ENCODE data around the gene CNIH3.

DNA sequence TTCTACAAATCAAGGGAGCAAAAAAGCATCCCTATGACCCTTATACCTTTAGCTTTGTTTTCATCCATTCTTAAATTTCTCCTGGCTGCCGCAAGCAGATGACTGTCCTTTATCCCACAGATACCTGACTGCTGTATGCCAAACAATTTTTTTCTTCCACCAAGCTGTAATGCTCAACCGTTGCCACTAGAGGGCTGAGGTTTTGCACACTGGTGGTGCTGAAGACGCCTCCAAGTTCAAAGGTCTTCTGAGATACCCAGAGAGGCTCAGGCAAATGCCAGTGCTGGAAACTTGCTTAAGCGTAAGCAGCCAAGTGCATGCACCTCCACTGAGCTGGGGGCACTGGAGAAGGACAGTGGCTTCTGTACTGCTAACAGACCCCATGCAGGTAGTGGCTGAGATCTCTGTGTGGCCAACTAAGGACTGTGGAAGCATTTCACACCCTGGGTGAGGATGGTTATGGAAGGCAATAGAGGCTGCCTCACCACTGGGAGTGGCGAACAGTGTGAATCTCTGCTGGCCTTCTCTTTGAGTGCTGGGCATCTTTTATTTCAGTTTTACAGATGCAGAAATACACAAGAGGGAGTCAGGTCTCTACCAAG lies 28.5 kb downstream of the CNIH3 start:
- TF ChIP-seq POLR2A (IDR thresholded peaks at IDR 0.05; ENCODE audit: borderline replicate concordance, extremely low read depth, insufficient read depth, insufficient read length) (no peak), EZH2phosphoT487 (IDR thresholded peaks at IDR 0.05; ENCODE audit: borderline replicate concordance) (no peak), RAD21 (IDR thresholded peaks at IDR 0.05; ENCODE audit: low read depth) (peak; percentile 76)
- TF ChIP-seq, protein P1, sequence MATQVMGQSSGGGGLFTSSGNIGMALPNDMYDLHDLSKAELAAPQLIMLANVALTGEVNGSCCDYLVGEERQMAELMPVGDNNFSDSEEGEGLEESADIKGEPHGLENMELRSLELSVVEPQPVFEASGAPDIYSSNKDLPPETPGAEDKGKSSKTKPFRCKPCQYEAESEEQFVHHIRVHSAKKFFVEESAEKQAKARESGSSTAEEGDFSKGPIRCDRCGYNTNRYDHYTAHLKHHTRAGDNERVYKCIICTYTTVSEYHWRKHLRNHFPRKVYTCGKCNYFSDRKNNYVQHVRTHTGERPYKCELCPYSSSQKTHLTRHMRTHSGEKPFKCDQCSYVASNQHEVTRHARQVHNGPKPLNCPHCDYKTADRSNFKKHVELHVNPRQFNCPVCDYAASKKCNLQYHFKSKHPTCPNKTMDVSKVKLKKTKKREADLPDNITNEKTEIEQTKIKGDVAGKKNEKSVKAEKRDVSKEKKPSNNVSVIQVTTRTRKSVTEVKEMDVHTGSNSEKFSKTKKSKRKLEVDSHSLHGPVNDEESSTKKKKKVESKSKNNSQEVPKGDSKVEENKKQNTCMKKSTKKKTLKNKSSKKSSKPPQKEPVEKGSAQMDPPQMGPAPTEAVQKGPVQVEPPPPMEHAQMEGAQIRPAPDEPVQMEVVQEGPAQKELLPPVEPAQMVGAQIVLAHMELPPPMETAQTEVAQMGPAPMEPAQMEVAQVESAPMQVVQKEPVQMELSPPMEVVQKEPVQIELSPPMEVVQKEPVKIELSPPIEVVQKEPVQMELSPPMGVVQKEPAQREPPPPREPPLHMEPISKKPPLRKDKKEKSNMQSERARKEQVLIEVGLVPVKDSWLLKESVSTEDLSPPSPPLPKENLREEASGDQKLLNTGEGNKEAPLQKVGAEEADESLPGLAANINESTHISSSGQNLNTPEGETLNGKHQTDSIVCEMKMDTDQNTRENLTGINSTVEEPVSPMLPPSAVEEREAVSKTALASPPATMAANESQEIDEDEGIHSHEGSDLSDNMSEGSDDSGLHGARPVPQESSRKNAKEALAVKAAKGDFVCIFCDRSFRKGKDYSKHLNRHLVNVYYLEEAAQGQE (IDR thresholded peaks at IDR 0.05; ENCODE audit: low read depth), result no peak

All from HCT116 (cell line).